HG03280 (cell line): ENCODE measurements around the gene TPM1.

Experiments
- ATAC-seq: cut with Tn5 transposase; IDR thresholded peaks from one replicate; pipeline ENCODE4 v1.9.1; 2021; ENCODE audit warnings: mild to moderate bottlenecking, moderate library complexity; ENCODE audit not compliant: unreplicated experiment

The TPM1 gene

DNA sequence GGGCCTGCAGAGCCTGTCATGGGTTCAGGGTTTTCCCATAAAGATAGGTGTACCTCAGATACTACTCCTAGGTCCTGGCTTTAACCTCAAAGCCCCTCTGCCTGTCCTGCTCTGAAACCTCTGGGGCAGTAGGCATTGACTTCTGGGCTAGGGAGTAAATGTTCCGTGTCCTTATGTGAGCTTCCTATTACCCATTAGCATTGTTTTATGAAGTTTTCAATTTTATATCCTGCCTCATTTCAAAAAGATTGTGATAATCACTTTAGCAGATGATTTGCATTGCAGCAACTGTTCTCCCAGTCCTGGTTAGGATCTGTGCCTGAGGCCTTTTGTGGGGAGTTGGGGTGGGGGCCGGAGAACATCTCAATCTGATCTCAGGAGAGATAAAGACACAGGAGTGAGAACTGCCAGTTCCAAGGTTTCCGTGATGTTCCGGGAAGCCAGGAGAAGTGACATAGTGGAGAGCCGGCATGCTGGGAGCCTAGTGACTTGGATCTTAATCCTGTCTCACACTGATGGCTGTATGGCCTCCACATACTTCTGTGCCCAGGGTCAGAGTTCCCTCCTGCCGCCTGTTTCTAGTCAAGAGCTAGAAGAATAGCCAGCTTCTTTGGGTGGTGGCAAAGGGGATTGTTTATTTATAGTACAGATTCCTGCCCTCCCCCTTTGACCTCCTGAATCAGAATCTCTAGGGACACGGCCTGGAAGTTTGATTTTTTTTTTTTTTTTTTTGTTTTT, 10.6 kb downstream of the TPM1 start:
- ATAC-seq = no peak

- ATAC-seq = no peak
Measured at GRCh38 chr15:63054281-63054683, 11.7 kb downstream of the TPM1 start.

- no peak for ATAC-seq
Measured at GRCh38 chr15:63054985-63055384, 12.4 kb downstream of the TPM1 start.

DNA sequence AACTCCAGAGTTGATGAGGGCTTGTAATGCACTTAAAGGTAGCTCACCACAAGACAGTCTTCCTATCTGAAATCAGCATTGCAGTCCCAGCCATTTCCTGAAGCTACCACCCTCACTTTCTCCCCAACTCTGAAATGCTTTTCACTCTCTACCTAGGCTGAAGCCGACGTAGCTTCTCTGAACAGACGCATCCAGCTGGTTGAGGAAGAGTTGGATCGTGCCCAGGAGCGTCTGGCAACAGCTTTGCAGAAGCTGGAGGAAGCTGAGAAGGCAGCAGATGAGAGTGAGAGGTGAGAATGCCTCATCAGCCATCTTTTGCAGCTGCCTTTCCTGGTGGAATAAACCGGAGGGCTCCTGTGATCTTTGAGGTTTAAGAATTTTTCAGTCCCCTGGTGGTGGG, 14.3 kb downstream of the TPM1 start:
- no peak for ATAC-seq

DNA sequence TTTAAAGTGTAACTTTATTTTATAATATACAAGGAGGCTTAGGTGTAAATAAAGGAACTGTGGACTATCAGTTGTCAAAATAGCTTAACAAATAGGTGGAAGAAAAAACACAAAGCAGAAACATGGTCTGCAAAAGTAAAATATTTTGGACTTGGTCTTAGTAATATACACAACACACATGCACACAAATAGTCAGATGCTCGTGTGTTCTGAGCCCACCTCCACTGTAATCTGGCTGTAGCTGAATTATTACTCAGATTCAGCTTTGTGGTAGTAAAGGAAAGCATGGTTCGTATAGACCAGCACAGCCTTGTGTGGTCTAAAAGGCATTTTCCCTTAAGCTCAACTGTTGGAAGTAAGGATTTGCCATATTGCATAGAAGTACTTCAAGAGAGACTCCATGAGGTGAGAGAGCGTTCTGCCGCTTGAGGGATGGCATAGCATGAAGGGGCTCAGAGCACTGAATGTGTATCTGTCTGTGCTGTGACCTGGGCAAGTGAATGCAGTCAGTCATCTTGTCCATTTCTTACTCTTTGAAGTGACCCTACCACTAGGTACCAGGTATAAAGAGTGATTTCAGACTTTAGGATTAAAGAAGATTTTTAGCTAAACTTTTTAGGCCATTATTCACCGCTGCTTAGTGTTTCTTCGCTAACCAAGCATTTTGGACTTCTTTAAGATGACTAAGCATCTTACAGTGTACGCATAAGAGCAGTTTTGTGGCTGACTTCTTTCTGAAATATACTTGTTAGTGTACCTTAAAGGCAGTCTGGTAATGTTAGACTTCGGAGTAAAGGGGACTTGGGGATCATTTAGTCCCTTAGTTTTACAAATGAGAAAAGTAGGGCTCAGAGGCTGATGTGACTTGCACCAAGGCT, 15.2 kb downstream of the TPM1 start:
- ATAC-seq = no peak

DNA sequence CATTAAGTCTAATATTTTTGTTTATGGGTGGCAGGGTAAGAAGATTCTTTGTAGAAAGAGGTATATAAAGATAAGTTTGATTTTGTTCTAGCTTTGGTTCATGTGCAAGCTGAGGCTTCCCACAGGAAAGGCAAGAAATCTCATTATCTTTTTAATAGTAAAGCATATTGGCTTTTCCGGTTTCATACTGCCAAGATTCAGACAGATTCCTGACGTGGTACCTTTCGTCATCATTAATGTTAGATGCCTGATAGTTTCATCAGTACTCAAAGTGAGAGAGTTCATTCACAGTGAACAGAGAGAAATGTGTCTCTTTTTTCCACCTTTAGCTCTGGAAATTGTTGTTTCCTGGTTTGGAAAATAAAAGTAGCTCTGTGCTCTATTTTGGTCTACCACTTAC, 16.5 kb downstream of the TPM1 start:
- ATAC-seq = no peak

GRCh38 chr15:63059573-63060216, 17.1 kb downstream of the TPM1 start:
- no peak for ATAC-seq

DNA sequence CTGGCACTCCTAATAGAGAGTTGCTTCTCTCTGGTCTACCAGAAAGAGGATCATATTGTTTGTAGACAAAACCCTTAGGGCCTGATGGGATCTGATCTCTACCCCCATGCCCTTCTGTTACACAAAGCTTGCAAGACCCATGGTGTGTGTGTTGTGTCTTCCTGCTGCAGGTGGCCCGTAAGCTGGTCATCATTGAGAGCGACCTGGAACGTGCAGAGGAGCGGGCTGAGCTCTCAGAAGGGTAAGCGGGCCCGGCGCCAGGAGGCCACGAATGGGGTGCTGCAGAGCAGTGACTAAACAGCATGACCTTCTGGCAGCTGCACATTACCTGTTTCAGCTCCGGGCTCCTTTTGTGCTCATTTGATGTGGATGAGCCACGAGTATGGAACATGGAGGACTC, 18.2 kb downstream of the TPM1 start:
- ATAC-seq = no peak

DNA sequence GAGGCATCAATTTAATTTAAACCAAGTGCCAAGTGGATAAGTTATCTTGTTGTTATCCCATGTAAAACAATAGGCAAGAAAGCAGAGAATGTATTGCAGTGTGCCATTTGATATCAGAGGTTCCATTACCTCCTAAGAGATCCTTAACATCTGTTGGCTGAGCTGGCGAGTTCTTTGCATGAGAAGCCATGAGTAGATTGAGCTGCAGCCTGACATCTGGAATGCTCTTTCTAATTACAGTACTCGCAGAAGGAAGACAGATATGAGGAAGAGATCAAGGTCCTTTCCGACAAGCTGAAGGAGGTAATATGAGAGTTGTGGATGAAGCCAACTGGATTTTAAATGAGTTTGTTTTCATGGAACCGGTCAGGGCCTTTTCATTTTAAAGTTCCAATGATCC, 19.4 kb downstream of the TPM1 start:
- ATAC-seq = no peak

GRCh38 chr15:63063164-63063756, 20.7 kb downstream of the TPM1 start:
- no peak for ATAC-seq

DNA sequence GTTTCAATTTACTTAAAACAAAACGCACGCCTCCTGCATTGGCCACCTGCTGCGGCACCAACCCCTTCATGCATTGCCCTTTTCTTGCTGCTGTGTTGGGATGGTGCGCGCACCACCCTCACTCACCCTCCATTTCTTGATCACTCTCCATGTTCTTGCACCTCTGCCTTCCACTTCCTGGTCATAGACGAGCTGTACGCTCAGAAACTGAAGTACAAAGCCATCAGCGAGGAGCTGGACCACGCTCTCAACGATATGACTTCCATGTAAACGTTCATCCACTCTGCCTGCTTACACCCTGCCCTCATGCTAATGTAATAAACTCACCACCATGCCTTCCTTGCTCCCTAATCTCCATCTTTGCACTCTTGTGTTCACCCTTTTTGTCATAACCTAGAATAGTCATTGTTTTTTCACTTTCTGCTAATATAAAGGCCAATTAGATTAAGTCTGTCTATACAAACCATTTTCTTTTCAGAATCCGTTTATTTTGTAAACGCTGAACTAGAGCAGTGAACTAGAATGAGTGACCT, 21.4 kb downstream of the TPM1 start:
- no peak for ATAC-seq

GRCh38 chr15:63065262-63066221, 23.0 kb downstream of the TPM1 start:
- no peak for ATAC-seq

- ATAC-seq = no peak
Measured at GRCh38 chr15:63066272-63066671, 23.7 kb downstream of the TPM1 start.

DNA sequence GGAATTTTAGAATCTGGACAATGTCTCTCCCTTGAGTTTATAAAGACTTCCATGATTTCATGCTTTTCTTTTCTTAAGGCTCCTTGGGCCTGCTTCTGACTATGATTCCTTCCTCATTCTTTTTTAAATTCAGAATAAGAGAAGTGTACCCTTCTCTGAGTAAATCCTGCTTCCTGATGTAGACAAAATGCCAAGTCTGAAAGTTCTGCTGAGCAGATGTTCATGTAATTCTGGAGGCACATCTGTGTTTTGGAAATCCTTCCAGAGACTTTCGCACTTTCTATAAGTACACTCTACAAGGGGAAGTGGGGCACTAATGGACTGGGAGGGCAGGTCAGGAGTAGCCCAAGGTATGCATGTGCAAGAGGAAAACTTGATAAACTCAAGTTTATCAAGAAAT, 24.8 kb downstream of the TPM1 start:
- ATAC-seq = no peak

- ATAC-seq = no peak
Measured at GRCh38 chr15:63067976-63068743, 25.6 kb downstream of the TPM1 start.

GRCh38 chr15:63069616-63070090, 27.1 kb downstream of the TPM1 start:
- no peak for ATAC-seq

DNA sequence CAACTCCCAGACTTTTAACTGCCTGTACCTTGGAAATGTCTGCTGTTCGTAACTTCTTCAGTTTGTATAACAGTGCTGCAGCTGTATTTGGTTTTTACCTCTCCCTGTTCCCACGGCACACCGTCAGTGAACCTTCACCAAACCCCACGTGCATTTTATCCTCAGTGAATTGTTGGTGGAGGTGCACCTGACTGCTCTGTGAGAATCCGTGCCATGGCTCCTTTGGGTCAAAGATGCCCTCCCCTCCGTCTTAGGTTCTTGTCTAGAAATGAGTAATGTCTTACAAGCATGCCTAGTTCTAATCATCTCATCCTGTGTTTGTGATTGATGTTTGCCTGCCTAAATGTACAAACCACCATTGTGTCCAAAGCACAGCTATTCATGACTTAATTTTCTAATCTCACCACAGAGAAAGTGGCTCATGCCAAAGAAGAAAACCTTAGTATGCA, 28.2 kb downstream of the TPM1 start:
- ATAC-seq = no peak

DNA sequence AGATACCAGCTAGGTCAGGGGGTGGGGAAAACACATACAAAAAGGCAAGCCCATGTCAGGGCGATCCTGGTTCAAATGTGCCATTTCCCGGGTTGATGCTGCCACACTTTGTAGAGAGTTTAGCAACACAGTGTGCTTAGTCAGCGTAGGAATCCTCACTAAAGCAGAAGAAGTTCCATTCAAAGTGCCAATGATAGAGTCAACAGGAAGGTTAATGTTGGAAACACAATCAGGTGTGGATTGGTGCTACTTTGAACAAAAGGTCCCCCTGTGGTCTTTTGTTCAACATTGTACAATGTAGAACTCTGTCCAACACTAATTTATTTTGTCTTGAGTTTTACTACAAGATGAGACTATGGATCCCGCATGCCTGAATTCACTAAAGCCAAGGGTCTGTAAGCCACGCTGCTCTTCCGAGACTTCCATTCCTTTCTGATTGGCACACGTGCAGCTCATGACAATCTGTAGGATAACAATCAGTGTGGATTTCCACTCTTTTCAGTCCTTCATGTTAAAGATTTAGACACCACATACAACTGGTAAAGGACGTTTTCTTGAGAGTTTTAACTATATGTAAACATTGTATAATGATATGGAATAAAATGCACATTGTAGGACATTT, 28.9 kb downstream of the TPM1 start:
- ATAC-seq = no peak
